T-helper 1 cell (primary cell): ENCODE results near the gene RDH5.

Source experiments
- DNase-seq, 5 donors: peaks; one replicate each; pipeline ENCODE4 v3.0.0-alpha.2; 2012 to 2020
- total RNA-seq, 4 donors: gene quantifications; one replicate each; lab custom pipeline; 2026; lab: John Stamatoyannopoulos, UW

Gene RDH5, protein sequence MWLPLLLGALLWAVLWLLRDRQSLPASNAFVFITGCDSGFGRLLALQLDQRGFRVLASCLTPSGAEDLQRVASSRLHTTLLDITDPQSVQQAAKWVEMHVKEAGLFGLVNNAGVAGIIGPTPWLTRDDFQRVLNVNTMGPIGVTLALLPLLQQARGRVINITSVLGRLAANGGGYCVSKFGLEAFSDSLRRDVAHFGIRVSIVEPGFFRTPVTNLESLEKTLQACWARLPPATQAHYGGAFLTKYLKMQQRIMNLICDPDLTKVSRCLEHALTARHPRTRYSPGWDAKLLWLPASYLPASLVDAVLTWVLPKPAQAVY
- 0.47 to 3.2 (median 2.7) reads per million in 4 donors for total RNA-seq

DNA sequence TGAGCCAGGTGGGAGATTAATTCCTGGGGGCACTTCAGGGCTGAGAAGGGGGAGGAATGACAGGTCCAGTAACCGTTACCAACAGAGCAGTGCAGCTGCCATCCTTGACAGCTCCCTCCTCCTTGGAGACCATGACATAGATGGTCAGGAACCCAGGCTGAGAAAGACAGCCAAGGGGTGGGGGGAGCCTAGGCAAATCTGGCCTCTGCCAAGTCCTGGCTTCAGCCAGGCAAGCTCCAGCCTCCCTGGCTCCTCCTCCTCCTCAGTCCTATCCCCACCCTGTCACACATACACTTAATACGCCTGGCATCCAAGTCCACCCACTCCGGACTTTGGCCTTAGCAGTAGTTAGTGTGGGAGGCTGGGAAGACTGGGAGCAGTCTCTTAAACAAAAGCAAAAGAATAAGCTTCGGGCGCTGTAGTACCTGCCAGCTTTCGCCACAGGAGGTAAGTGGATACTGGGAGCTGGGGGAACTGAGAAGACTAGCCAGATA is at the start of gene RDH5:
TSS of gene RDH5 (plus strand) at position 323 of the 494 bp plus-strand sequence. CDS start 792 bp downstream, outside the sequence.
- DNase-seq = no peak

DNA sequence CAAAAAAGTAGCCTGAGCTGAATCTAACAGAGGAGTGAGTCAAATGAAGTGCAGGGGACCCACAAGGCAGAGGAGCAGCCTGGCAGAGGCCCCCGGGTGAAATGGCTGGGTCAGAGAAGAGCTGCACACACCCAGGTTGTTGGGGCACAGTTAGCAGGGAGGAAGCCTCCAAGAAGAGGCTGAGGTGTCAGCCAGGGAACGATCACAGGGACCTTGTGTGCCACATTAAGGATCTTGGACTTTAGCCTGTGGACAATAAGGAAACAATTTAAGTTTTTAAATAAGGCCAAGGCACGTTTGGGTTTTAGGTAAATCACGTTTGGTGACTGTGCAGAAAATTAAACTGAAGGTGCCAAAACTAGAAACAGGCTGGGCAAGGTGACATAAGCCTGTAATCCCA is 48.4 kb upstream of the RDH5 start:
- no peak for DNase-seq

DNA sequence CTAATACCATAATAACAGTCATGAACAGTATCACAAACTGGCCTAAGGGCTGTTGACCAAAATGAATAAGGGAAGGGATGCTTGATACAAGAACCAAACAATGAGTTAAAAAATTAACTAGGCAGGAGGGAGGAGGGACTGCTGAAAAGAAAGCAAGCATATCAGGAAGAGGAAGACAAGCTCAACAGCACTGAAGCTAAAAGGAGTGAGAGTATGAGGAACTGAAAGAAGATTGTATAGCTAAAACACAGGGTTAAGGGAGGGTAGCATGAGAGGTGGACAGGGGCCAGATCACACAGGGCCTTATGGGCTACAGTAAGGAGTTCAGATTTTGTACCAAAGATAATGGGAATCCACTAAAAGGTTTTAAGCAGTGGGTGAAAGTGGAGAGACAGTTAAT is 46.6 kb upstream of the RDH5 start:
- DNase-seq = no peak

DNA sequence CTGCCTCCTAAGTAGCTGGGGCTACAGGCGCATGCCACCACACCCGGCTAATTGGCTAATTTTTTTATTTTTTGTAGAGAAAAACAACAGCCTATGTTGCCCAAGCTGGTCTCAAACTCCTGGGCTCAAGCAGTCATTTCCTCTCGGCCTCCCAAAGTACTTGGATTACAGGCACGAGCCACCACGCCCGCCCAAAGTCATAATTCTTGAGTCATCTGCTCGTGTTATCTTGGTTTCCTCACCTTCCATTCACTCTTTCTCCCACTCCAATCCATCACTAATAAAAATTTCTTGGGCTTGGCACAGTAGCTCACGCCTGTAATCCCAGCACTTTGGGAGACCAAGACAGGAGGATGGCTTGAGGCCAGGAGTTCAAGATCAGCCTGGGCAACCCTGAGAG is 44.5 kb upstream of the RDH5 start:
- no peak for DNase-seq

DNA sequence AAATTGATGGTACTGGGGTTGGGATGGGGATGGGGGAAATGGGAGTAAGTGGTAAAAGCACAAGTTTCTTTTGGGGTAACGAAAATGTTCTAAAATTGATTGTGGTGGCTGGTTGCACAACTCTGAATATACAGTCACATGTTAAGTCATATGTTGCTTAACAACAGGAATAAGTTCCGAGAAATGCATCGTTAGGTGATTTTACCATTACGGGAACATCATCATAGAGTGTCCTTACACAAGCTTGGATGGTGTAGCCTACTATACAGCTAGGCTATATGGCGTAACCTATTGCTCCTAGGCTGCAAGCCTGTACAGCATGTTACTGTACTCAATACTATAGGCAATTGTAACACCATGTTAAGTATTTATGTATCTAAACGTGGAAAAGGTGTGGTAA is 43.5 kb upstream of the RDH5 start:
- no peak for DNase-seq

DNA sequence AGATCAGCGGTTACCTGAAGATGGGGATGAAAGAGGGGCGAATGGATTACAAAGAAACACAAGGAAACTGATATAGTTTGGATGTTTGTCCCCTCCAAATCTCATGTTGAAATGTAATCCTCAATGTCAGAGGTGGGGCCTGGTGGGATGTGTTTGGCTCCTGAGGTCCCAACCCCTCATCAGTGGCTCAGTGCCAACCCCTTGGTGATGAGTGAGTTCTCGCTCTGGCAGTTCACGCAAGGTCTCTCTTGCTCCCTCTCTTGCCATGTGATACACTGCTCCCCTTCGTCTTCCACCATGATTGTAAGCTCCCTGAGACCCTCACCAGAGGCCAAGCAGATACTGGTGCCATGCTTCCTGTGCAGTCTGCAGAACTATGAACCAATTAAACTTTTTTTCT is 40.5 kb upstream of the RDH5 start:
- no peak for DNase-seq

DNA sequence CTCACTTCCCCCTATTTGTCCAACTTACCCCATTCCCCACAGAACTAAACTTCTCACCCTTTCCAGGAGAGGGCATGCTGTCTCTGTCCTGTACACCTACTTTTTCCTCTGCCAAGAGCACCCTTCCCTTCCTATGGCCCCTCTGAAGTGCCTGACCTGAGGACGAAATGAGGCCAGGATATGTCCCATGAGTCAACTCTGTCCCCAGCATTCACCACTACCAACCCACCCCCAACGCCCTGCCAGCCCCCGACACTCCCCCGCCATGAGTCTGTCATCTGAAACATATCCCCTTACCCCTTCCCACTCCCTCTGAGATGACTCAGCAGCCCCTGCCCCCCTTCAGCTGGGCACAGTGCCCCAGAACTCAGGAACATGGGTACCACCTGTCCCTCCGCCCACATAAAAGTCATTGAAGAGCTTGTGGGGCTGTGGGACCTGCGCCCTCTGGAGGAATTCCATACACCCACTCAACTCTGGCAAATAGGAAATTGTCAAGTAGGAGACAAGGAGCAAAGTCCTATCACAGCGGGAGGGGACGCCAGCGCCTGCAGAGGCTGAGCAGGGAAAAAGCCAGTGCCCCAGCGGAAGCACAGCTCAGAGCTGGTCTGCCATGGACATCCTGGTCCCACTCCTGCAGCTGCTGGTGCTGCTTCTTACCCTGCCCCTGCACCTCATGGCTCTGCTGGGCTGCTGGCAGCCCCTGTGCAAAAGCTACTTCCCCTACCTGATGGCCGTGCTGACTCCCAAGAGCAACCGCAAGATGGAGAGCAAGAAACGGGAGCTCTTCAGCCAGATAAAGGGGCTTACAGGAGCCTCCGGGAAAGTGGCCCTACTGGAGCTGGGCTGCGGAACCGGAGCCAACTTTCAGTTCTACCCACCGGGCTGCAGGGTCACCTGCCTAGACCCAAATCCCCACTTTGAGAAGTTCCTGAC is 38.8 kb upstream of the RDH5 start:
- DNase-seq = no peak

DNA sequence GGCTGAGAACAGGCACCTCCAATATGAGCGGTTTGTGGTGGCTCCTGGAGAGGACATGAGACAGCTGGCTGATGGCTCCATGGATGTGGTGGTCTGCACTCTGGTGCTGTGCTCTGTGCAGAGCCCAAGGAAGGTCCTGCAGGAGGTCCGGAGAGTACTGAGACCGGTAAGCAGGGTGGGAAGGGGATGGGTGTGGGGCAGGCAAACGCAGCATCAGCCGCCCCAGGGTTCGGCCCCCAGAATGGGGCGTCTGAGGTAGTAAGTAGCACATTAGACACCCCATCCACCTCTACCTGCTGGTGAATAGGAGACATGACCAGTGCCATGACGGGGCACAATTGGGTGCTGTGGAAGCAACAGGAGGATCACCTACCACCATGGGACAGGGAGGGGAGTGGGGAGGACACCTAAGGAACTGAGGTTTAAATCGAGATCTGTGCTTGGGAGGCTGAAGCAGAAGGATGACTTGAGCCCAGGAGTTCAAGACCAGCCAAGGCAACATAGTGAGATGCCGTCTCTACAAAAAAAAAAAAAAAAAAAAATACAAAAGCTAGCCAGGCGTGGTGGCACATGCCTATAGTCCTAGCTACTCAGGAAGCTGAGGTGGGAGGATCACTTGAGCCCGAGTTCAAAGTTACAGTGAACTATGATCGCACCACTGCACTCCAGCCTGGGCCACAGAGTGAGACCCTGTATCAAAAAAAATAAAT is 38.0 kb upstream of the RDH5 start:
- no peak for DNase-seq

DNA sequence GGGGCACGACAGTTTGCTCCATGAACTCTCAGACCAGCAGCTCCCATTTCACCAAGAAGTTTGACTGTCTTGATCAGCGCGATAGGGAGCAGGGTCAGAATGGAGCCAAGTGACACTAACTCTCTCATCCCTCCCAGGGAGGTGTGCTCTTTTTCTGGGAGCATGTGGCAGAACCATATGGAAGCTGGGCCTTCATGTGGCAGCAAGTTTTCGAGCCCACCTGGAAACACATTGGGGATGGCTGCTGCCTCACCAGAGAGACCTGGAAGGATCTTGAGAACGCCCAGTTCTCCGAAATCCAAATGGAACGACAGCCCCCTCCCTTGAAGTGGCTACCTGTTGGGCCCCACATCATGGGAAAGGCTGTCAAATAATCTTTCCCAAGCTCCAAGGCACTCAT is 36.5 kb upstream of the RDH5 start:
- no peak for DNase-seq

DNA sequence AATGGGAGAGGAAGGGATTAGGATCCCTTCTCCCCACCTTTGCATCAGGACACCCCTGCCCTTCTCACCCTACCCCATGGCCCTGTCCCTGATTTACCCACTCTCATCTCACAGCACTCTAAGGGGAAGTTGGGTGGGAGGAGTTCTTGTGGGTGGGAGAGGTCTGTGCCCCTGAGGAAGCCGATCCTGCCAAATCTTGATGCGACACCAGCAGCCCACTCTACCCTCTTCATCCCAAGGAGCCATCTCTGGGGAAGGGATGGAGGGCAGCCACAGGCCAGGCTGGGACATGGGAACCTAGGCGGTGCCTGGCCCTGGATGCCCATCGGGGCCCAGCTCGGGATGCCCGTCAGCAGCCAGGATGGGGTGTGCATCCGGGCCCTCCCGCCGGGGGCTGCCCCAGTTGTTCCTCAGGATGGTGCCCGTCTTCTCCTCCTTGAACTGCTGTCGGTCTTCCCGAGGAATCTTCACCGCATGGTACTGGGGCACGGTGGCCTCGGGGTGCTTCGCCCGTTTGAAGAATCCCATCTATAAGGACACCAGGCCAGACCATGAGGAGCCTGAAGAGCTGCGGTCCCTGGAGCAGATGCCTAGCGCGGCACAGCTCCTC is 35.3 kb upstream of the RDH5 start:
- no peak for DNase-seq

DNA sequence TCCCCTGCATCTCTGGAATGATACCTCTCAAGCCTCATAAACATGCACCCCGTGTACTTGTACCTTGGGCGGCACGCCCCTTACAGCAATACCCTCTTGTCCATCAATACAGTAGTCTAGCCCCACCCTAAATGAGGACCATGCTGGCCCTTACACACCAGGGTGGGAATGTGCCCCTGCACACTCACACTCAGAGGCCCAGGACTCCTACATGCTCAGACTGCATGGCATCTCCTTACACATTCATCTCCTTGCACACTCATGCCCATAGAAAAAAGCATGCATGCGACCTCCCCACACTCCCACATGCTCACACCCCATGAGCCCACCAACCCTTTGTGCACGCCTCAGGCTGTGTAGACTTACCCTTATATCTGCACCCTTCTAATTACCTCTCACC is 34.5 kb upstream of the RDH5 start:
- DNase-seq = no peak

DNA sequence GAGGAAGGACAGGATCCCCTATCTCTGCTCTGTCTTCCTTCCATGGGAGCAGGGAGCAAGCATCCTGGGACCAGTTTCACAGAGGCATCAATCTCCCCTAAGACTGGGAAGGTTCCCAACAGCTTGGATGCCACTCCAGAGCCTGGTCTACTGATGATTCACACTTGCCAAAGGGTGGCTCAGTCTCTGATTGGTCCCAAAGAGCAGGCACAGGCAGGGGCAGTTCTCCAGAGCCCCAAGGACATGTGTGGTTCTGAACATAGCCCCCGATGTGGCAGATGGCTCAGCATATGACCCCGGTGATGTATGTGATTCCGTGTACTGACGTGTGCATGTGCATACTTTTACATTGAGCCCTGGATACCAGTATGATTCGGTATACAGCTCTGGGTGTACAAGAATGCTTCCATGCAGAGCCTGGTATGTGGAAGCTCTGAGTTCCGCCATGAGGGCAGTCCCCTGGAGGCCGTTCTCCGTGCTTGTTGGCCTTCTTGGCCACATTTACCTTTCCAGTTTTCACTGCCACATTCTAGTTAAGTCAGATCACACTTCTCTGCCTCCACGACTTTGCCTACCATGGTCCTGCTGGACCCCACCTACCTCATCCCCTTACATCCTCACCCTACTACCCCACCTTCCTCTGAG is 33.7 kb upstream of the RDH5 start:
- no peak for DNase-seq

DNA sequence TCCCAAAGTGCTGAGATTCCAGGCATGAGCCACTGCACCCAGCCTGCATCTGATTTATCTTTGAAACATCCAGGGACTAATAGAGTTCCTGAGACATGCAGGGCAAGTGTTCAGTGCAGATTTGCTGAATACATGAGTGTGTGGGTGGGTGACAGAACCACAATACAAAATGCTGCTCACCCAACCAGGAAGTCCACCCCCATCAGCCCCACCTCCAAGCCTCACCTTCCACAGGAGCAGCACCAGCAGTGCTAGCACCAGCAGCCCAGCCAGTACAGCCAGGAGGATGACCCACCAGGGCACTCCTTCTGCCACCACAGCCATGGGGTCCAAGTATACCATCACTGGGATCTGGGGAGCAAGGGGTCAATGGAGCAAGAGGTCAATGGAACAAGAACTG is 32.4 kb upstream of the RDH5 start:
- DNase-seq = no peak

DNA sequence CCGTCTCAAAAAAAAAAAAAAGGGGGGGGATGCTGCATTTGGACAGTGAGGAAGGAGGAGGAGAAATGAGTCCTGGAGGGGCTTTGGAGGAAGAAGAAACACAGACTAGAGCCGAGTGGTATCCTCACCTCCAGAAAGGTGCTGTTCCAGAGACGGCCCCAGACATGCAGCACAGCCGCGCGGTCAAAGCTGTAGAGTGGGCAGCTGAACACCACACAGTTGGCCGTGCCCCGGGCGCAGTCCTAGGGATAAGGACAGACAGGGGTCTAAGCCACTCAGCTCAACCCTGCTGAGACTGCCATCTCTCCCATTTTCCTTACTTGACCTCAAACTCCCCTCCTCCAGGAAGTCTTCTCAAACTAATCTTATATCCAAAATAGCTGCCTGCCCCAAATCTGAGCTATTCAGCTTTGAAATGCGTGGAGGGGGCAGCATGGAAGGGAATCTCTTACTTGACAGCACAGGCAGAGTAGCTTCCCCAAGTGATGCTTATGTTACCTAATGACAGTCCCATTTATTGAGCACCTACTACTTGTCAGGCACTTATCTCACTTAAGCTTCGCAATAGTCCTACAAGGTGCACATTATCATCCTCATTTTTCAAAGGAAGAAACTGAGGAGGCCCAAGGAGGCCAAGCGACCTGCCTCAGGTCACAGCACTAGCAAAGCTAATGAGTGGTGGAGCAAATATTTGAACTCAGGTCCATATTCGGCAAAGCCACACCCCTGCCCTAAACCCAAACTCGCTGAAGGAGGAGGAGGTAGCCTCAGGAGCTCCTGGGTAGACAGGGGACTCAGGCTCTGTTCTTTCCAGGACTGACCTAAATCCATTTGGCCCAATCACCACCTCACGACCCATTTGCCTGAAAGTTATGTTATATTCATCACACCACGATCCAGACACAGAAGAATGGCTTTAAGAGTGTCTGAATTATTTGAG is 31.2 kb upstream of the RDH5 start:
- no peak for DNase-seq

DNA sequence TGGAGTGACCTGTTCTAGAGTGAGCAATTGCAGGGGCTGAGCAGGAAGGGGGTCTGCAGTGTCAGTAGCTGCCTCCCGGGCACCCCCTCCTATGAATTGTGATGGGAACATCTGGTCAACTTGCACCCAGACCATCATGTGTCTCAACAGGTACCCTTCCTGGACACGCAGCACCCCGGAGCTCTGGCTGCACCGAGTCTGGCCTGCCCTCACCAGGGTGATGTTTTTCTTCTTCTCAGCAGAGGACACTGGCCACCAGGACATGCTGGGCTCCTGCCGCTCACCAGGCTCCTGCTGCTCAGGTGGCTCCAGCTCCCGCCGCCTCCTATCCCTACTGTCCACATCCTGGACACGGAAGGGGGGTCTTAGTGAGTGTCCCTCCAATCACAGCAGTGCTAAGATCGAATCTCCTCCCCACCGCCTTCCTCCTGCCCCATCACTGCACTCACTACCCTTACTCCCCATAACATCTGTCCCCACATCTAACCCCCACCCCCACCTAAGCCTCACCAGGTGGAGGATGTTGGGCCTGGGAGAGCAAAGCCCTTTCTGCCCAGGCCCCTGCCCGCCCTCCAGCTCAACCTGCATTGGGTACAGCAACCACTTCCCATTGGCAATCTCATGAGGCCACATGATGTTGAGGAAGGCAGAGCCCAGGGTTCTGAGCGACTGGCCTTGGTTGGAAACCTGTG is 27.4 kb upstream of the RDH5 start:
- no peak for DNase-seq

DNA sequence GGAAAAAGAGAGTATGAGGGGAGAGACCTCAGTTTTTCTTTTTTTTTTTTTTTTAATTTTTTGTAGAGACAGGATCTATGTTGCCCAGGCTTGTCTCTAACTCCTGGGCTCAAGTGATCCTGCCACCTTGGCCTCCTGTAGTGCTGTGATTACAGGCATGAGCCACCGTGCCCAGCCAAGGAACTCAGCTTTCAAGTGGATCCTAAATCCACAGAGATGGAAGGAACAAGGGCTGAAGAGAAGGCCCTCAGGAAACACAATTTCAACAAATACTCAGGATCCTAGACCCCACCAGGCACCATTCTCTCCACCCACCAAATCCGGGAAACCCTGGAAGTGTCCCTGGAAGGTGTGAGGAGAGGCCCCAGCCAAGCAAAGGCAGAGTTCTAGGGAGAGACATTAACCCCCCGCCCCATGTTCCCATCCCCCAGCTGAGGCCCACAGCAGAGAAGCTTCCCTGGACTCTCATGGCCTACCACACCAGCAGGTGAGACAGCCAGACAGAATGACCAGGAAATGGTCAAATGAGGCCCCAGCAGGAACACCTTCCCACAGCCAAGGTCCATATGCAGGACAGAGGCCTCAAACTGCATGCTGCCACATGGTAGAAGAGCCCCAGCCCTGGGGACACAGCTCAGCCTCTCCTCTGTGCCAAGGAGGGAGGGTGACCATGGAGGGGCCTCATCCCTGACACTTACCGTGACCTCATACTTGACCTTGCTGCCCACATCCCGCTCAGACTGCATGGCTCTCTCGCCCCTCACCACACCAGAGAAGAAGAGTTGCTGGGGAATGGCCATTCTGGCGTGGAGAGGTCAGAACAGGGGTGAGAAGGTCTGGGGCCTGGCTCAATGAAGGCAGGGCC is 26.6 kb upstream of the RDH5 start:
- DNase-seq = no peak

DNA sequence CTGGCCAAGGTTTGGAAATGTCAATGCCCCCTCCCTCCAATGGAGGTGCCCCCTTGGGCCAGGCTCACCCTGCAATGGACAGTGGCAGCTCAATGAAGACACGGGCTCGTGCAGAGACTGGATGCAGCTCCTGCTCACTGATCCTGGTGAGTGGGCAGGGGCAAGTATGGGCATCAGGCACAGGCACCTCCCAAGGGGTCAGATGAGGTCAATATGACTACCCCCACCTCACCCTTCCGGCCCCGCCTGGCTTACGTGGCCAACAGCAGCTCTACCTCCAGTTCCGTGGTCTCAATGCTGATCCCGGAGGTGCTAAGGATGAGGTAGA is 26.0 kb upstream of the RDH5 start:
- no peak for DNase-seq

DNA sequence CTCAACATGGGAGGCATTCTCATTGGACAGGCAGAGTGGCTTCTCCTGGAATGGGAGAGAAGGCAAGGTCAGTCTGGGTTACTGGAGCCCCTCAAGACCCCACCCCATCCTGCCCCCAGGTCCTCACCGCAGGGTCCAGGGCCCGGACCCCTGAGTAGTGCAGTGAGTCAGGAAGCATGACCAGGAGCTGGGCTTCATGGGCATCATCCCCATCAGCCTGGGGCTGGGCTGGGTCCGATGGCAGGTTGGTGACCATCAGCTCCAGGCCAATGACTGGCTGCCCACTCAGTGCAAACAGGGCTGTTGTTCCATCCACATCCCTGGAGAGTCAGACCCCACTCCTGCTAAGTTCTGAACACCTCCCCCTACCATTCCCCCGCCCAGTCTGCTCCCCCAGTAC is 25.5 kb upstream of the RDH5 start:
- DNase-seq = no peak

DNA sequence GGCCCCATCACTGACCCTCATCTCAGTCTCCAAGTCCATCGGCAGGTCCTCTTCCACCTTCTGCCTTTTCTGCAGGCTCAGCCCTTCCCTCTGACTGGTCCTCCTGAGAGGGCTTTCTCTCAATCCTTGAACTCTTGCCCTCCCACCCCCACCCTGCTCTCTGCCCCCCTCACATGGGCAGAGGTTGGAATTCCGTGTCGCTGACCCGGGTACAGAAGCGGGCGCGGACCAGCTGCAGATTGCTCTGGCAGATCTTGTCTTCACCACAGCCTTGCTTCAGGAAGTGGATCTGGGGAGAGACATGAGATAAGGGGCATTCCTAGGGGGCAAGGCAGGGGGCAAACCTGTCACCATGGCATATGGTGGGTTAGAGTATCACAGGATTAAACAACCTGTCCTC is 24.8 kb upstream of the RDH5 start:
- DNase-seq = no peak

DNA sequence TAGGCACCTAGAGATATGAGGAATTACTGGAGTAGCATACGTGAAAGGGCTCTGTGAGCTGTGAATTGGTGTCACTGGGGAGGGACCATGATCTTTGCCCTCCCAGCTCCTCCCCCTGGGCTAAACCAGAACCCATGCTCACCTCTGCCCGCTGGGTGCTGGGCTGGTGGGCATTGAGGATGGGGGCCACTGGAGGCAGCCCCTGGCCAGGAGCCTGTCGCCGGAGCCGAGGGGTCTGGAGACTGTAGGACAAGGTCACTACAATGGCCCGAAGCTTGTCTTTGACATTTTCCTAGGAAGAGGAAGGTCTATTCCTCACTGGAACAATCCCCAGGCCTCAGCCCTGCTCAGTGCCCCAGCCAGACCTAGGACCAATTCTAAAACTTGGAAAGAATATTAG is 24.1 kb upstream of the RDH5 start:
- no peak for DNase-seq
